Panc1 (cell line): ENCODE measurements around the gene MYEF2. TPM values are rescaled to one million over a fixed set of nuclear protein-coding genes. Genes with fewer than 3 reads are reported as not detected.

Experiments used
- ATAC-seq: fragments of 200-7000 bp; cut with Tn5 transposase; 2 replicates; pipeline ENCODE4 v1.9.1; 2020; ENCODE audit warnings: mild to moderate bottlenecking, moderate library complexity
- BruUV-seq: library from RNA; stranded (reverse); fragments of 400-500 nt; replicated peaks from 2 replicates; lab custom pipeline; 2021; lab: Mats Ljungman, UMichigan
- CTCF ChIA-PET: fragments of 300-600 bp; sonication (Branson Sonifier 250); formaldehyde crosslinking; loops from one replicate; lab custom pipeline; 2022; ENCODE audit warnings: antibody characterized with exemption; lab: Charles Lee
- POLR2A ChIA-PET: fragments of 300-600 bp; sonication (Branson Sonifier 250); formaldehyde crosslinking; loops from one replicate; lab custom pipeline; 2022; ENCODE audit warnings: antibody characterized with exemption; lab: Charles Lee
- DNase-seq: peaks from one replicate; pipeline ENCODE4 v3.0.0-alpha.2; 2010; ENCODE audit warnings: low read depth, low spot score
- H3K27ac ChIP-seq: 2 replicates; pipeline ENCODE4 v1.5.1; 2011; ENCODE audit warnings: mild to moderate bottlenecking, low read length, inconsistent platforms
- H3K27me3 ChIP-seq: fragments of 200-500 bp; sonication (Bioruptor generic); 2 replicates; pipeline ENCODE4 v1.6.0; 2014; ENCODE audit warnings: low read length, inconsistent platforms; ENCODE audit not compliant: control insufficient read depth, insufficient read depth
- H3K36me3 ChIP-seq: fragments of 200-500 bp; sonication (Bioruptor generic); 2 replicates; pipeline ENCODE4 v1.5.1; 2014; ENCODE audit warnings: inconsistent platforms, mild to moderate bottlenecking, low read length, moderate library complexity; ENCODE audit not compliant: control insufficient read depth, insufficient read depth
- H3K4me1 ChIP-seq: 2 replicates; pipeline ENCODE4 v1.5.1; 2011; ENCODE audit warnings: inconsistent platforms, mild to moderate bottlenecking, low read length, moderate library complexity; ENCODE audit not compliant: control insufficient read depth, insufficient read depth
- H3K4me3 ChIP-seq, 2 experiments: 2 replicates each; pipeline ENCODE4 v1.5.1; 2011 to 2012; ENCODE audit warnings: low read depth in 2 of 2, low read length in 2 of 2, mild to moderate bottlenecking in 2 of 2, inconsistent platforms in 1 of 2, moderate library complexity in 1 of 2
- H3K9me3 ChIP-seq: fragments of 200-500 bp; sonication (Bioruptor generic); 2 replicates; pipeline ENCODE4 v1.5.1; 2014; ENCODE audit warnings: low read depth, mild to moderate bottlenecking, inconsistent platforms, low read length, moderate library complexity; ENCODE audit not compliant: control insufficient read depth, insufficient read depth
- CTCF ChIP-seq: fragments of 450-650 bp; IDR thresholded peaks from 2 replicates; pipeline ENCODE4 v1.5.1; 2017; ENCODE audit warnings: mild to moderate bottlenecking
- POLR2AphosphoS5 ChIP-seq: IDR thresholded peaks from 2 replicates; pipeline ENCODE4 v1.6.1; 2012; ENCODE audit warnings: mild to moderate bottlenecking, low read depth, low read length, moderate library complexity
- REST ChIP-seq, 2 experiments: IDR thresholded peaks; 2 replicates each; pipeline ENCODE4 v1.6.1; 2011 to 2012; ENCODE audit warnings: low read depth in 2 of 2, control low read depth in 1 of 2, low read length in 1 of 2, mild to moderate bottlenecking in 1 of 2, moderate library complexity in 1 of 2; ENCODE audit not compliant: insufficient read depth in 1 of 2
- SIN3A ChIP-seq: IDR thresholded peaks from 2 replicates; pipeline ENCODE4 v1.6.1; 2012; ENCODE audit warnings: low read depth, mild to moderate bottlenecking, low read length, moderate library complexity, borderline replicate concordance; ENCODE audit not compliant: insufficient read depth
- TCF7L2 ChIP-seq: IDR thresholded peaks from 2 replicates; pipeline ENCODE4 v1.6.1; 2011; ENCODE audit warnings: mild to moderate bottlenecking, low read depth, low read length, inconsistent platforms
- in situ Hi-C: cut with HindIII; loops from 2 replicates; pipeline ENCODE4 v1.10.0; 2016; ENCODE audit warnings: low sequenced_read_pairs, low pct_unique_long_range_greater_than_20kb
- intact Hi-C: fragments of 100-400 bp; cut with micrococcal nuclease; formaldehyde crosslinking; loops from one replicate; pipeline ENCODE4 v1.10.0; 2022; ENCODE audit not compliant: unreplicated experiment
- total RNA-seq: library from RNA; stranded (reverse); gene quantifications from one replicate; pipeline ENCODE4 v1.2.1, GENCODE V29; 2021; ENCODE audit not compliant: unreplicated experiment

The MYEF2 gene
- total RNA-seq, 1 experiment from 2014 or later = 71.3 TPM

GRCh38 chr15:48097264-48097663 is 80.8 kb downstream of the MYEF2 start:
- no peak overlapping the region for H3K27ac ChIP-seq
- no peaks in the 10 kb centered on the region for H3K27me3 ChIP-seq
- no TSS peak for BruUV-seq
- in situ Hi-C loops (no loop called here), intact Hi-C loops (no loop called here)
- TF ChIP-seq REST (IDR thresholded peaks at IDR 0.05; ENCODE audit: insufficient read depth in 1 of 2, low read depth in 2 of 2, low read length in 1 of 2) (no peak), CTCF (no peak), TCF7L2 (no peak), POLR2AphosphoS5 (no peak), SIN3A (no peak)
- POLR2A ChIA-PET = no interaction called here
- no peaks in the 10 kb centered on the region for H3K36me3 ChIP-seq
- DNase-seq = no peak
- H3K4me1 ChIP-seq = no peaks in the 10 kb centered on the region
- no peaks in the 10 kb centered on the region for H3K9me3 ChIP-seq
- CTCF ChIA-PET = no interaction called here
- no peak for ATAC-seq
- H3K4me3 ChIP-seq = no peak overlapping the region

- Histone ChIP-seq H3K4me3 (no peak overlapping the region), H3K4me1 (no peaks in the 10 kb centered on the region), H3K27me3 (no peaks in the 10 kb centered on the region), H3K36me3 (no peaks in the 10 kb centered on the region), H3K9me3 (no peaks in the 10 kb centered on the region), H3K27ac (no peak overlapping the region)
- ChIA-PET POLR2A (no interaction called here), CTCF (no interaction called here)
- intact Hi-C loops = no loop called here
- in situ Hi-C loops = no loop called here
- DNase-seq (no peak), ATAC-seq (no peak)
- BruUV-seq = no TSS peak
- TF ChIP-seq REST (IDR thresholded peaks at IDR 0.05; ENCODE audit: insufficient read depth in 1 of 2, low read depth in 2 of 2, low read length in 1 of 2) (no peak), SIN3A (no peak), TCF7L2 (no peak), POLR2AphosphoS5 (no peak), CTCF (no peak)
Observed at GRCh38 chr15:48096813-48097212, 81.3 kb downstream of the MYEF2 start.
